Ascending aorta (tissue), 2 donors: Measurements from ENCODE around the gene VPS26B. TPM values are rescaled to one million over a fixed set of nuclear protein-coding genes. Genes with fewer than 3 reads are reported as not detected.
"Not testable (repeated sequence)": the region's sequence is repeated elsewhere in the genome, so short reads cannot be mapped to it uniquely, and the experiment has no call there.

Experiments
- DNase-seq, 2 donors: peaks; one replicate each; pipeline ENCODE4 v3.0.0-alpha.2; 2019; ENCODE audit warnings: low spot score in 2 of 2
- H3K27ac ChIP-seq, 2 donors: fragments of 200-600 bp; sonication (generic); one replicate each; pipeline ENCODE4 v1.5.1; 2016 to 2017; ENCODE audit warnings: mild to moderate bottlenecking in 1 of 2
- H3K27me3 ChIP-seq: fragments of 200-600 bp; sonication (generic); one replicate; pipeline ENCODE4 v1.5.1; 2017
- H3K36me3 ChIP-seq, 2 donors: fragments of 200-600 bp; sonication (generic); one replicate each; pipeline ENCODE4 v1.5.1; 2016
- H3K4me1 ChIP-seq, 2 donors: fragments of 200-600 bp; sonication (generic); one replicate each; pipeline ENCODE4 v1.5.1; 2016 to 2017; ENCODE audit warnings: mild to moderate bottlenecking in 1 of 2
- H3K4me3 ChIP-seq, 2 donors: fragments of 200-600 bp; sonication (generic); one replicate each; pipeline ENCODE4 v1.5.1; 2016 to 2017; ENCODE audit warnings: mild to moderate bottlenecking in 1 of 2
- H3K9me3 ChIP-seq, 2 donors: fragments of 200-600 bp; sonication (generic); one replicate each; pipeline ENCODE4 v1.5.1; 2016
- CTCF ChIP-seq, 3 experiments: fragments of 200-600 bp in 2 of 3; fragments of 450-650 bp in 1 of 3; sonication (generic) in 2 of 3; IDR thresholded peaks; one replicate each; pipeline ENCODE4 v1.5.1; 2016 to 2019; ENCODE audit warnings: antibody characterized with exemption in 3 of 3, mild to moderate bottlenecking in 1 of 3, moderate library complexity in 1 of 3
- intact Hi-C: fragments of 100-400 bp; cut with DNase I; formaldehyde crosslinking; loops from one replicate; pipeline ENCODE4 v1.15.1; 2023
- total RNA-seq: library from RNA; depleted of rRNA; stranded (reverse); fragments of >200 nt; gene quantifications from one replicate; pipeline ENCODE4 v1.1.0, GENCODE V29; 2016

VPS26B gene
- total RNA-seq, 1 donor from 2014 or later, result 18.0 TPM

GRCh38 chr11:134253188-134253993, 28.9 kb downstream of the VPS26B start, which contains the start of the genes ACAD8 and THYN1:
Gene ACAD8 (plus strand): TSS chr11:134253568. CDS start chr11:134253601, 33 bp downstream.
Gene THYN1 (minus strand): TSS chr11:134253352. CDS start chr11:134252882, 470 bp downstream.
- Histone ChIP-seq H3K27me3 (no peaks in the 10 kb centered on the region), H3K36me3 (peaks cover 10 to 29% of the 10 kb centered on the region in 2 donors), H3K27ac (peak within 1 kb of the TSS; percentile 44 to 45), H3K4me3 (peak within 1 kb of the TSS; percentile 82 to 84), H3K4me1 (peaks cover 0 to 15% of the 10 kb centered on the region in 2 donors), H3K9me3 (no peaks in the 10 kb centered on the region)
- DNase-seq, result peak; percentile 83 to 98
- peak in 2 of 3 experiments; percentile 31 to 45 for TF ChIP-seq CTCF (IDR thresholded peaks at IDR 0.05)
- intact Hi-C loops, result loop anchor here (1.0 to 5.0 kb wide), 3 partner anchors 29 to 301 kb away; partner anchors contain the start of genes GLB1L2 and VPS26B

GRCh38 chr11:134254433-134255183, 30.1 kb downstream of the VPS26B start:
- DNase-seq, result no peak
- no peaks in the 10 kb centered on the region for H3K9me3 ChIP-seq
- TF ChIP-seq CTCF (IDR thresholded peaks at IDR 0.05), result no peak
- peak overlapping the region; percentile 82 to 84 for H3K4me3 ChIP-seq
- H3K27ac ChIP-seq, result no peak overlapping the region
- intact Hi-C loops, result loop anchor here (5.0 kb wide), 1 partner anchor 302 kb away; no protein-coding TSS in a partner anchor
- H3K27me3 ChIP-seq, result no peaks in the 10 kb centered on the region
- peaks cover 0 to 15% of the 10 kb centered on the region in 2 donors for H3K4me1 ChIP-seq
- H3K36me3 ChIP-seq, result peaks cover 10 to 29% of the 10 kb centered on the region in 2 donors

- H3K27ac ChIP-seq, H3K4me3 ChIP-seq, intact Hi-C loops, H3K27me3 ChIP-seq, DNase-seq, H3K9me3 ChIP-seq: not testable (repeated sequence)
- Histone ChIP-seq H3K36me3 (peaks cover 14 to 32% of the 10 kb centered on the region in 2 donors), H3K4me1 (peaks cover 0 to 15% of the 10 kb centered on the region in 2 donors)
Measured at GRCh38 chr11:134255184-134255561, 30.7 kb downstream of the VPS26B start.

- no peaks in the 10 kb centered on the region for H3K27me3 ChIP-seq
- H3K4me1 ChIP-seq, result peaks cover 0 to 11% of the 10 kb centered on the region in 2 donors
- TF ChIP-seq CTCF (IDR thresholded peaks at IDR 0.05), result no peak
- intact Hi-C loops, result no loop called here
- no peak for DNase-seq
- no peak overlapping the region for H3K27ac ChIP-seq
- H3K4me3 ChIP-seq, result no peak overlapping the region
- no peaks in the 10 kb centered on the region for H3K9me3 ChIP-seq
- H3K36me3 ChIP-seq, result peaks cover 28 to 39% of the 10 kb centered on the region in 2 donors
Measured at GRCh38 chr11:134257101-134257500, 32.6 kb downstream of the VPS26B start.

- peaks cover 41 to 54% of the 10 kb centered on the region in 2 donors for H3K36me3 ChIP-seq
- intact Hi-C loops, result no loop called here
- TF ChIP-seq CTCF (IDR thresholded peaks at IDR 0.05), result no peak
Measured at GRCh38 chr11:134258577-134258976, 34.1 kb downstream of the VPS26B start.

More at GRCh38 chr11:134258577-134258976, 34.1 kb downstream of the VPS26B start:
- H3K27me3 ChIP-seq, result no peaks in the 10 kb centered on the region
- H3K4me3 ChIP-seq, result no peak overlapping the region
- no peaks in the 10 kb centered on the region for H3K9me3 ChIP-seq
- no peak for DNase-seq
- H3K27ac ChIP-seq, result no peak overlapping the region
- peaks cover 0 to 11% of the 10 kb centered on the region in 2 donors for H3K4me1 ChIP-seq
